GM12878 (cell line): ENCODE data around the gene RFLNA. TPM values are rescaled to one million over a fixed set of nuclear protein-coding genes. Genes with fewer than 3 reads are reported as not detected.

Experiments
- ATAC-seq: fragments of 200-7000 bp; cut with Tn5 transposase; 3 replicates; pipeline ENCODE4 v1.9.1; 2020; ENCODE audit warnings: mild to moderate bottlenecking, moderate library complexity
- BruUV-seq: library from RNA; stranded (reverse); fragments of 400-500 nt; replicated peaks from 2 replicates; lab custom pipeline; 2021; lab: Mats Ljungman, UMichigan
- CTCF ChIA-PET: fragments of 300-600 bp; sonication (Branson Sonifier 250); formaldehyde crosslinking; extraction: SDS; loops from one replicate; lab custom pipeline; 2021; ENCODE audit warnings: inconsistent platforms; lab: Yijun Ruan, JAX
- POLR2A ChIA-PET: fragments of 350-600 bp; formaldehyde crosslinking; extraction: SDS; loops from one replicate; lab custom pipeline; 2021; ENCODE audit warnings: inconsistent platforms; lab: Charles Lee
- RAD21 ChIA-PET: fragments of 300-600 bp; sonication (Branson Sonifier 250); formaldehyde crosslinking; loops from one replicate; lab custom pipeline; 2023; ENCODE audit warnings: antibody characterized with exemption; ENCODE audit not compliant: unreplicated experiment; lab: Charles Lee
- SMC1A ChIA-PET: fragments of 300-600 bp; sonication (Branson Sonifier 250); formaldehyde crosslinking; loops from one replicate; lab custom pipeline; 2023; ENCODE audit not compliant: unreplicated experiment, uncharacterized antibody; lab: Charles Lee
- DNase-seq: peaks from one replicate; pipeline ENCODE4 v3.0.0-alpha.2; 2011; ENCODE audit warnings: low read depth, low spot score
- FAIRE-seq: peaks from 3 replicates; lab custom pipeline; 2011; peaks lifted over from hg19 to GRCh38; lab: Jason Lieb, UNC
- H2AFZ ChIP-seq: 2 replicates; pipeline ENCODE4 v1.6.0; 2011; ENCODE audit warnings: low read depth, low read length, control low read depth; ENCODE audit not compliant: control insufficient read depth
- H3K27ac ChIP-seq: 2 replicates; pipeline ENCODE4 v1.5.1; 2011; ENCODE audit warnings: control low read depth; ENCODE audit not compliant: control insufficient read depth, insufficient read depth
- H3K27me3 ChIP-seq, 2 experiments: replicated peaks in 1 of 2; 2 replicates each; pipeline versions ENCODE4 v1.6.0 to v1.6.1; 2011; ENCODE audit warnings: low read length in 1 of 2; ENCODE audit not compliant: control insufficient read depth in 2 of 2, insufficient read depth in 2 of 2
- H3K36me3 ChIP-seq, 2 experiments: 2 replicates each; pipeline ENCODE4 v1.5.1; 2011; ENCODE audit warnings: low read length in 1 of 2; ENCODE audit not compliant: control insufficient read depth in 2 of 2, insufficient read depth in 2 of 2
- H3K4me1 ChIP-seq: 2 replicates; pipeline ENCODE4 v1.6.1; 2011; ENCODE audit warnings: mild to moderate bottlenecking, low read length, moderate library complexity, mixed read lengths; ENCODE audit not compliant: control insufficient read depth, insufficient read depth
- H3K4me2 ChIP-seq: 2 replicates; pipeline ENCODE4 v1.6.0; 2011; ENCODE audit warnings: control low read depth; ENCODE audit not compliant: control insufficient read depth, insufficient read depth
- H3K4me3 ChIP-seq: fragments of 200-600 bp; sonication (generic); 2 replicates; pipeline ENCODE4 v1.5.1; 2016
- H3K79me2 ChIP-seq: 2 replicates; pipeline ENCODE4 v1.6.0; 2011; ENCODE audit warnings: low read length; ENCODE audit not compliant: control insufficient read depth, insufficient read depth
- H3K9ac ChIP-seq: 2 replicates; pipeline ENCODE4 v1.8.0; 2011; ENCODE audit warnings: low read length, control low read depth, mixed read lengths; ENCODE audit not compliant: control insufficient read depth, insufficient read depth
- H3K9me3 ChIP-seq: replicated peaks from 3 replicates; pipeline ENCODE4 v1.5.1; 2011; ENCODE audit warnings: mild to moderate bottlenecking, low read length; ENCODE audit not compliant: control insufficient read depth, insufficient read depth
- H4K20me1 ChIP-seq: 2 replicates; pipeline ENCODE4 v1.6.0; 2011; ENCODE audit not compliant: control insufficient read depth, insufficient read depth
- CBX5 ChIP-seq: sonication (generic); IDR thresholded peaks from 2 replicates; pipeline ENCODE4 v1.6.1; 2016; ENCODE audit warnings: low read depth, moderate library complexity, mild to moderate bottlenecking, inconsistent platforms
- EZH2 ChIP-seq: IDR thresholded peaks from 2 replicates; pipeline ENCODE4 v1.6.1; 2012; ENCODE audit warnings: low read depth, mild to moderate bottlenecking, control low read depth, inconsistent platforms, low read length, borderline replicate concordance; ENCODE audit not compliant: control insufficient read depth
- MEF2A ChIP-seq: IDR thresholded peaks from 2 replicates; pipeline ENCODE4 v1.6.1; 2011; ENCODE audit warnings: low read depth, mild to moderate bottlenecking, low read length, moderate library complexity; ENCODE audit not compliant: insufficient read depth
- NFIC ChIP-seq: IDR thresholded peaks from 2 replicates; pipeline ENCODE4 v1.6.1; 2012; ENCODE audit warnings: low read depth, mild to moderate bottlenecking, inconsistent platforms, low read length, moderate library complexity
- NR2C1 ChIP-seq: fragments of 450-650 bp; IDR thresholded peaks from 2 replicates; pipeline ENCODE4 v1.6.1; 2017; ENCODE audit warnings: antibody characterized with exemption, mild to moderate bottlenecking, moderate library complexity
- NR2C2 ChIP-seq: IDR thresholded peaks from 2 replicates; pipeline ENCODE4 v1.6.1; 2011; ENCODE audit warnings: borderline replicate concordance, low read depth; ENCODE audit not compliant: control insufficient read depth, insufficient read length
- POLR2AphosphoS5 ChIP-seq: IDR thresholded peaks from 2 replicates; pipeline ENCODE4 v1.6.1; 2011; ENCODE audit warnings: mild to moderate bottlenecking, low read length, inconsistent platforms
- RCOR1 ChIP-seq: conservative IDR thresholded peaks from 2 replicates; pipeline ENCODE4 v1.6.1; 2012; ENCODE audit warnings: low read depth, low read length, improper control_type of control experiment
- RELA ChIP-seq: fragments of 450-650 bp; IDR thresholded peaks from 2 replicates; pipeline ENCODE4 v1.8.0; 2014; ENCODE audit warnings: borderline replicate concordance; ENCODE audit not compliant: partially characterized antibody
- SP1 ChIP-seq: IDR thresholded peaks from one replicate; pipeline ENCODE4 v1.6.1; 2011; ENCODE audit warnings: low read depth, low read length
- STAT3 ChIP-seq: IDR thresholded peaks from 2 replicates; pipeline ENCODE4 v1.6.1; 2011; ENCODE audit warnings: low read depth, low read length, improper control_type of control experiment
- ZSCAN29 ChIP-seq: fragments of 450-650 bp; IDR thresholded peaks from 2 replicates; pipeline ENCODE4 v1.6.1; 2017; ENCODE audit warnings: mild to moderate bottlenecking, moderate library complexity
- WGBS: methylation state at CpG from one replicate; pipeline ENCODE4 v1.1.6; 2016; ENCODE audit warnings: low lambda C conversion rate; ENCODE audit not compliant: insufficient replicate concordance, insufficient coverage; ENCODE audit errors: missing lambda C conversion rate; 5-methylcytosine and 5-hydroxymethylcytosine counted together
- in situ Hi-C: fragments of 300-500 bp; cut with MboI; formaldehyde crosslinking; loops from 9 replicates; pipeline ENCODE4 v1.14.3; 2018; ENCODE audit warnings: mixed read lengths
- intact Hi-C: fragments of 100-400 bp; cut with micrococcal nuclease; formaldehyde crosslinking; loops from one replicate; pipeline ENCODE4 v1.14.2; 2022; ENCODE audit not compliant: unreplicated experiment
- polyA plus RNA-seq, 11 experiments: library from polyadenylated mRNA; depleted of rRNA in 4 of 11; unstranded in 6 of 11; stranded (reverse) in 5 of 11; fragments of >200 nt; fragmentation: Nextera tagmentation in 4 of 11; fragmentation: Illumina TruSeq in 1 of 11; extraction: Ambion mirVana in 4 of 11; extraction: Trizol in 1 of 11; gene quantifications; 1 replicate in 1 of 11; 2 replicates in 10 of 11; pipeline versions ENCODE4 v1.2.1 to v1.2.3, GENCODE V29; 2011 to 2016; ENCODE audit warnings: inconsistent platforms in 2 of 11, missing spikeins in 2 of 11, low read depth in 1 of 11
- total RNA-seq, 4 experiments: library from RNA; depleted of rRNA in 3 of 4; stranded (reverse); fragments of >200 nt in 3 of 4; fragmentation: Illumina TruSeq in 1 of 4; extraction: Trizol in 1 of 4; gene quantifications; 2 replicates each; pipeline versions ENCODE4 v1.2.1 to v1.2.3, GENCODE V29; 2013 to 2021
- TF ChIP-seq, protein P1 (sequence below): IDR thresholded peaks from 2 replicates; pipeline ENCODE4 v1.6.1; 2011; ENCODE audit warnings: low read depth, mild to moderate bottlenecking, low read length, moderate library complexity, borderline replicate concordance; ENCODE audit errors: extremely low read depth
- TF ChIP-seq, protein P2 (sequence below): fragments of 450-650 bp; IDR thresholded peaks from 2 replicates; pipeline ENCODE4 v1.6.1; 2017; ENCODE audit warnings: mild to moderate bottlenecking, moderate library complexity
- TF ChIP-seq, protein P3 (sequence below): IDR thresholded peaks from 2 replicates; pipeline ENCODE4 v1.6.1; 2011; ENCODE audit warnings: mild to moderate bottlenecking, low read depth, low read length, moderate library complexity; ENCODE audit not compliant: insufficient replicate concordance
- TF ChIP-seq, protein P4 (sequence below): fragments of 450-650 bp; IDR thresholded peaks from 2 replicates; pipeline ENCODE4 v1.6.1; 2017; ENCODE audit warnings: mild to moderate bottlenecking, low read depth, inconsistent platforms; ENCODE audit not compliant: poor library complexity, severe bottlenecking

Gene RFLNA
- total and polyA plus RNA-seq, 10 of the 15 experiments (the other 5 are each of a cell fraction or from before 2014, with no cell fraction given) = 0.08 TPM; not detected in 9

DNA sequence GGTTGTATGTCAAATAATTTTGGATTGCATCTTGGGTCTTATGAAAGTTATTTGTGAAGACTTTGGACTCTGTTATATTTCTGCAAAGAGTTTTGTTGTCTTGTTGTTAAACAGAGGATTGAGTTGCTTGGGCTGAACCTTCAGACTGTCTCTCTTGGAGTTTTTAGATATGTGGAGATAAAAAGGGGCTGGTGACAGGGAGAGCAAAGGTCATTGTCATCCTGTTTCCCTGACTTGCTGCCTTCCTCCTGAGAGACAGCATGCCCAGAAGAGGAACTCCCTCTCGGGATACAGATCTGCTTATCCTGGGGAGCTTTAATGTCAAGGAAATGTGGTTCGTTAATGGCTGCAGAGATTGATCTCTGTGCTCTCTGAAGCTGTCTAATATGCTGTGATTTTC is 47.6 kb upstream of the RFLNA start:
- RAD21 ChIA-PET = no interaction called here
- POLR2A ChIA-PET = no interaction called here
- CTCF ChIA-PET = no interaction called here
- no peaks in the 10 kb centered on the region for H4K20me1 ChIP-seq
- 6% methylated on average over 2 of the region's 2 CpGs for WGBS
- ATAC-seq (no peak), FAIRE-seq (no peak), DNase-seq (no peak)
- SMC1A ChIA-PET = interaction anchor here (1.6 kb wide), 1 partner anchor 11 kb away, joined by 4 read pairs; no protein-coding TSS in a partner anchor
- no peaks in the 10 kb centered on the region for H3K4me1 ChIP-seq
- no peaks in the 10 kb centered on the region for H3K36me3 ChIP-seq
- intact Hi-C loops (no loop called here), in situ Hi-C loops (no loop called here)
- H2AFZ ChIP-seq = no peak overlapping the region
- no peak overlapping the region for H3K4me2 ChIP-seq
- no peaks in the 10 kb centered on the region for H3K79me2 ChIP-seq
- no peak overlapping the region for H3K9ac ChIP-seq
- 0 out of 4 replicates have a peak, but pooled peaks cover 0 to 1% of the 10 kb centered on the region in 2 experiments for H3K27me3 ChIP-seq
- BruUV-seq = no TSS peak
- H3K4me3 ChIP-seq = no peak overlapping the region
- H3K27ac ChIP-seq = no peak overlapping the region
- peaks cover 5% of the 10 kb centered on the region for H3K9me3 ChIP-seq
- TF ChIP-seq SP1 = no peak
- TF ChIP-seq, protein P1, sequence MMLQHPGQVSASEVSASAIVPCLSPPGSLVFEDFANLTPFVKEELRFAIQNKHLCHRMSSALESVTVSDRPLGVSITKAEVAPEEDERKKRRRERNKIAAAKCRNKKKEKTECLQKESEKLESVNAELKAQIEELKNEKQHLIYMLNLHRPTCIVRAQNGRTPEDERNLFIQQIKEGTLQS = no peak
- TF ChIP-seq, protein P2, sequence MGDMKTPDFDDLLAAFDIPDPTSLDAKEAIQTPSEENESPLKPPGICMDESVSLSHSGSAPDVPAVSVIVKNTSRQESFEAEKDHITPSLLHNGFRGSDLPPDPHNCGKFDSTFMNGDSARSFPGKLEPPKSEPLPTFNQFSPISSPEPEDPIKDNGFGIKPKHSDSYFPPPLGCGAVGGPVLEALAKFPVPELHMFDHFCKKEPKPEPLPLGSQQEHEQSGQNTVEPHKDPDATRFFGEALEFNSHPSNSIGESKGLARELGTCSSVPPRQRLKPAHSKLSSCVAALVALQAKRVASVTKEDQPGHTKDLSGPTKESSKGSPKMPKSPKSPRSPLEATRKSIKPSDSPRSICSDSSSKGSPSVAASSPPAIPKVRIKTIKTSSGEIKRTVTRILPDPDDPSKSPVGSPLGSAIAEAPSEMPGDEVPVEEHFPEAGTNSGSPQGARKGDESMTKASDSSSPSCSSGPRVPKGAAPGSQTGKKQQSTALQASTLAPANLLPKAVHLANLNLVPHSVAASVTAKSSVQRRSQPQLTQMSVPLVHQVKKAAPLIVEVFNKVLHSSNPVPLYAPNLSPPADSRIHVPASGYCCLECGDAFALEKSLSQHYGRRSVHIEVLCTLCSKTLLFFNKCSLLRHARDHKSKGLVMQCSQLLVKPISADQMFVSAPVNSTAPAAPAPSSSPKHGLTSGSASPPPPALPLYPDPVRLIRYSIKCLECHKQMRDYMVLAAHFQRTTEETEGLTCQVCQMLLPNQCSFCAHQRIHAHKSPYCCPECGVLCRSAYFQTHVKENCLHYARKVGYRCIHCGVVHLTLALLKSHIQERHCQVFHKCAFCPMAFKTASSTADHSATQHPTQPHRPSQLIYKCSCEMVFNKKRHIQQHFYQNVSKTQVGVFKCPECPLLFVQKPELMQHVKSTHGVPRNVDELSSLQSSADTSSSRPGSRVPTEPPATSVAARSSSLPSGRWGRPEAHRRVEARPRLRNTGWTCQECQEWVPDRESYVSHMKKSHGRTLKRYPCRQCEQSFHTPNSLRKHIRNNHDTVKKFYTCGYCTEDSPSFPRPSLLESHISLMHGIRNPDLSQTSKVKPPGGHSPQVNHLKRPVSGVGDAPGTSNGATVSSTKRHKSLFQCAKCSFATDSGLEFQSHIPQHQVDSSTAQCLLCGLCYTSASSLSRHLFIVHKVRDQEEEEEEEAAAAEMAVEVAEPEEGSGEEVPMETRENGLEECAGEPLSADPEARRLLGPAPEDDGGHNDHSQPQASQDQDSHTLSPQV = no peak
- TF ChIP-seq RELA = no peak
- no peak for TF ChIP-seq RCOR1
- TF ChIP-seq ZSCAN29 = no peak
- no peak for TF ChIP-seq CBX5
- TF ChIP-seq STAT3 = no peak
- TF ChIP-seq POLR2AphosphoS5 = no peak
- TF ChIP-seq, protein P3, sequence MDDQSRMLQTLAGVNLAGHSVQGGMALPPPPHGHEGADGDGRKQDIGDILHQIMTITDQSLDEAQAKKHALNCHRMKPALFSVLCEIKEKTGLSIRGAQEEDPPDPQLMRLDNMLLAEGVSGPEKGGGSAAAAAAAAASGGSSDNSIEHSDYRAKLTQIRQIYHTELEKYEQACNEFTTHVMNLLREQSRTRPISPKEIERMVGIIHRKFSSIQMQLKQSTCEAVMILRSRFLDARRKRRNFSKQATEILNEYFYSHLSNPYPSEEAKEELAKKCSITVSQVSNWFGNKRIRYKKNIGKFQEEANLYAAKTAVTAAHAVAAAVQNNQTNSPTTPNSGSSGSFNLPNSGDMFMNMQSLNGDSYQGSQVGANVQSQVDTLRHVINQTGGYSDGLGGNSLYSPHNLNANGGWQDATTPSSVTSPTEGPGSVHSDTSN = no peak
- TF ChIP-seq, protein P4, sequence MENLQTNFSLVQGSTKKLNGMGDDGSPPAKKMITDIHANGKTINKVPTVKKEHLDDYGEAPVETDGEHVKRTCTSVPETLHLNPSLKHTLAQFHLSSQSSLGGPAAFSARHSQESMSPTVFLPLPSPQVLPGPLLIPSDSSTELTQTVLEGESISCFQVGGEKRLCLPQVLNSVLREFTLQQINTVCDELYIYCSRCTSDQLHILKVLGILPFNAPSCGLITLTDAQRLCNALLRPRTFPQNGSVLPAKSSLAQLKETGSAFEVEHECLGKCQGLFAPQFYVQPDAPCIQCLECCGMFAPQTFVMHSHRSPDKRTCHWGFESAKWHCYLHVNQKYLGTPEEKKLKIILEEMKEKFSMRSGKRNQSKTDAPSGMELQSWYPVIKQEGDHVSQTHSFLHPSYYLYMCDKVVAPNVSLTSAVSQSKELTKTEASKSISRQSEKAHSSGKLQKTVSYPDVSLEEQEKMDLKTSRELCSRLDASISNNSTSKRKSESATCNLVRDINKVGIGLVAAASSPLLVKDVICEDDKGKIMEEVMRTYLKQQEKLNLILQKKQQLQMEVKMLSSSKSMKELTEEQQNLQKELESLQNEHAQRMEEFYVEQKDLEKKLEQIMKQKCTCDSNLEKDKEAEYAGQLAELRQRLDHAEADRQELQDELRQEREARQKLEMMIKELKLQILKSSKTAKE = no peak
- TF ChIP-seq MEF2A = no peak
- TF ChIP-seq NR2C1 = no peak
- no peak for TF ChIP-seq EZH2
- TF ChIP-seq NR2C2 = no peak
- no peak for TF ChIP-seq NFIC
